SK-N-SH (cell line): Measurements from ENCODE around the gene PER1.

ENCODE experiments used
- CTCF ChIP-seq: fragments of 200-600 bp; sonication (generic); IDR thresholded peaks from 2 replicates; pipeline ENCODE4 v1.6.1; 2017; ENCODE audit warnings: antibody characterized with exemption, mild to moderate bottlenecking, moderate library complexity
- PBX3 ChIP-seq: IDR thresholded peaks from 2 replicates; pipeline ENCODE4; 2012
- POLR2AphosphoS5 ChIP-seq: IDR thresholded peaks from 2 replicates; pipeline ENCODE4 v1.6.1; 2012; ENCODE audit warnings: low read depth, low read length
- TCF12 ChIP-seq: IDR thresholded peaks from 2 replicates; pipeline ENCODE4 v1.4.0; 2012
- TEAD4 ChIP-seq: IDR thresholded peaks from 2 replicates; pipeline ENCODE4 v1.4.0; 2012; ENCODE audit warnings: mild to moderate bottlenecking, borderline replicate concordance; ENCODE audit not compliant: insufficient read depth
- YY1 ChIP-seq: IDR thresholded peaks from 2 replicates; pipeline ENCODE4 v1.4.0; 2012; ENCODE audit warnings: low read depth, mild to moderate bottlenecking
- ZBTB33 ChIP-seq: IDR thresholded peaks from 2 replicates; pipeline ENCODE4 v1.4.0; 2012; ENCODE audit warnings: low read depth, borderline replicate concordance

GRCh38 chr17:8188263-8188839 lies 36.1 kb upstream of the PER1 start:
- TF ChIP-seq CTCF (no peak), PBX3 (no peak), POLR2AphosphoS5 (no peak), TCF12 (no peak), ZBTB33 (no peak), YY1 (no peak), TEAD4 (no peak)
